NCI-H526 treated with DMSO at 0.1 percent for 48 hours (cell line): ENCODE data around the gene CALD1.

Experiments
- DNase-seq: peaks from one replicate; lab custom pipeline; 2025; lab: John Stamatoyannopoulos, UW

The CALD1 gene, protein sequence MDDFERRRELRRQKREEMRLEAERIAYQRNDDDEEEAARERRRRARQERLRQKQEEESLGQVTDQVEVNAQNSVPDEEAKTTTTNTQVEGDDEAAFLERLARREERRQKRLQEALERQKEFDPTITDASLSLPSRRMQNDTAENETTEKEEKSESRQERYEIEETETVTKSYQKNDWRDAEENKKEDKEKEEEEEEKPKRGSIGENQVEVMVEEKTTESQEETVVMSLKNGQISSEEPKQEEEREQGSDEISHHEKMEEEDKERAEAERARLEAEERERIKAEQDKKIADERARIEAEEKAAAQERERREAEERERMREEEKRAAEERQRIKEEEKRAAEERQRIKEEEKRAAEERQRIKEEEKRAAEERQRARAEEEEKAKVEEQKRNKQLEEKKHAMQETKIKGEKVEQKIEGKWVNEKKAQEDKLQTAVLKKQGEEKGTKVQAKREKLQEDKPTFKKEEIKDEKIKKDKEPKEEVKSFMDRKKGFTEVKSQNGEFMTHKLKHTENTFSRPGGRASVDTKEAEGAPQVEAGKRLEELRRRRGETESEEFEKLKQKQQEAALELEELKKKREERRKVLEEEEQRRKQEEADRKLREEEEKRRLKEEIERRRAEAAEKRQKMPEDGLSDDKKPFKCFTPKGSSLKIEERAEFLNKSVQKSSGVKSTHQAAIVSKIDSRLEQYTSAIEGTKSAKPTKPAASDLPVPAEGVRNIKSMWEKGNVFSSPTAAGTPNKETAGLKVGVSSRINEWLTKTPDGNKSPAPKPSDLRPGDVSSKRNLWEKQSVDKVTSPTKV

DNA sequence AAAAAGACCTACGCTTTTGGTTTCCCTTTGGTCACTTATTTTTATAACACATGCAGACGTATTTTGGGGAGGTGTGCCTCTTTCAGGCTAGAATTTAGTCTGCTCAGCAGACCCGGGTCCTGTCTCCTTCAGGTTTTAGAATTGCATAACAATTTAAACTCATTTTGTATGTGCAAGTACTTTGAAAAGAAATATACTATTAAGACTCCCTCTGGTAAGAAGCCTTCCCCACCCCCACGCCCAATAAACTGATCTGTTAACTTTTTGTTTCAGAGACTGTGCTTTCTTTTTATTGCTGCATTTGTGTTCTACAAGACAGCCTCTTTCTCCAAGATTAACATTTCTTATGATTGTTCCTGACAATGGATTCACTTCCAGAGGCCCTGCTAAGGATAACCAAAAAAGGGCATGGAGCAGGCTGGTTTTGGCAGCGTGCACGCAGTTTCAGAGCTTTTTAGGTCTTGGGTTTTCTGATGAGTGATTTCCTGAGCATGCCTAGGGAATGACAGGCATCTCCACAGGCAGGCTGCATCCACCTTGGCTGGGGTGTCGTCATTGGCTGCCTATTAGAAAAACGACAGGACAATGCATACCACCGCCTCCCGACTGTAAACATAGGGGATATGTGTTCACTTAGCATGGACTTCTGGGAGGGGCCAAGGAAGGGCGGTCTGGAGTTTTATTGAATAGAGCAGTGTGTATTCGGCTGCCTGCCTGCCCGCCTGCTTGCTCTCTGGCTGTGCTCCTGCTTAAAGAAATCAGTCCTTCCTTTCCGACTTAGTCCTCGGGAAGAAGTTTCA lies at the start of gene CALD1:
Gene CALD1, plus strand, starts transcription at position 694 of the 800 bp plus-strand sequence. CDS start 88,100 bp downstream, outside the sequence.
- DNase-seq = peak; percentile 79

DNA sequence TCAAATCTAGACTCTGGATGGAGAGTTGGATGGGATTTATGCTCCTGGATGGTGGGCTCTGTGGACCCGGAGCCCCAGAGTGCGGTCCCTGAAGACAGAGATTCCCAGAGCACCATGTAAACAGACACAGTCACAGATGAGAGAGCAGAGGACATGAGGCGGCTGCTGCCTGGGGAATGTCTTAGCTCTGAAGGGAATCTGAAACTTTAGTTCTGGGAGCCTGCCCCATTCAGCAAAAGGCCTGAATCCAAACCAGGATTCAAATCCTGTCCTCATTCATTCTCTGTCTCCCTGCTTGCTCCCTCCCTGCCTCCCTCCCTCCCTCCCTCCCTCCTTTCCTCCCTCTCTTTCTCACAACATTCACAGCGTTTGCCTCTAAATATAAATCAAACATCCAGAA lies 49.5 kb upstream of the CALD1 start:
- peak; percentile 15 for DNase-seq

DNA sequence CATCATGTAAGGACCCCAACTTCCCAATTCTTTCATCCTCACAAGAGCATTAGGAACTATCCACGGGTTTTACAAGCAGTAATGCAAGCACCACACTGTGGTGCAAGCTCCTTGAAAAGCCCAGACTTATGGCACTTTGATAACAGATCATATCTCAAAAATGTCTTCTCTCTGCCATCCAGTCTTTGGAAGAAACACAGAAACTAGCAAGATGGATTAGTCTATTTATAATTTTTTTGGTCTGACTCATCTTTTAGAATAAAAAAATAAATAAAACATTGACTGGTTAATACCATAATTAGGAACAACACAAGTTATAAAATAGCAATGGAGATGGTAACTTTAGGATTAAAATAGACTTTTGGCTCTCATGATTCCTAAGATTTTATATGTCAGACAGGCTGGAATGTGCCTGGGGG lies 49.0 kb upstream of the CALD1 start:
- DNase-seq = no peak

DNA sequence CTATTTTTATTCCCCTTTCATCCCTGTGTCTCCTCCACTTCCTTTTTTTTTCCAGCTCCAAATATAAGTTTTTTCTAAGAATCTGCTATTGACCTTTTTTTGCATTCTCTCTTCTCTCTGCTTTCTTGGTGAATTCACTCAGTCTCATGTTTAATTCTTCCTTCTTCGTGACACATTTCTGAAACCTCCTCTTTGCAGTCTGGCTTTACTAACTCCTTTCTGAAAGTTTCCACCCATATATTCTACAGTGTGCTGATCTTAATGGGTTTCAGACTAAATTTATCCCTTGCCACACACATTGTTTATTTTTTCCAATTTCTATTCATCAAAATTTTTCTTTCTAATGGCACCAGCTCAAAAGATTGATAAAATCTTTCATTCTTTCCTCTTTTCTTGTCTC lies 47.8 kb upstream of the CALD1 start:
- no peak for DNase-seq

DNA sequence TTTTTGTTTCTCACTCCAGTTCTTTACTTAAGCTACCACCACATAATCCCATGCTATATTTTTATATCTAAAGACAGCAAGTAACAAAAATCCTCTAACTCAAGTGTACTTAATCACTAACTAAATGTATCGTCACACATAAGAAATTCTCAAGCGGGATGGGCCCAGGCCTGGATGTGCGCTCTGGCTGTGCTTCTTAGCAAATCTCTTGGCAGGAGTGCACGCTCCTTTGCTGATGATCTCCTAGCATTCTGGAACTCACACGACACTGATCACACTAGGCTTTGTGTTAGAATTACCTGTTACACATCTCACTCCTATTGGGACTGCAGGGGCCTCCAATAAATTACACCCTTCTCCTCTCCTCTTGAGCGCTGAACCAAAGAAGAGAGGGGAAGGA lies 46.7 kb upstream of the CALD1 start:
- DNase-seq = no peak

DNA sequence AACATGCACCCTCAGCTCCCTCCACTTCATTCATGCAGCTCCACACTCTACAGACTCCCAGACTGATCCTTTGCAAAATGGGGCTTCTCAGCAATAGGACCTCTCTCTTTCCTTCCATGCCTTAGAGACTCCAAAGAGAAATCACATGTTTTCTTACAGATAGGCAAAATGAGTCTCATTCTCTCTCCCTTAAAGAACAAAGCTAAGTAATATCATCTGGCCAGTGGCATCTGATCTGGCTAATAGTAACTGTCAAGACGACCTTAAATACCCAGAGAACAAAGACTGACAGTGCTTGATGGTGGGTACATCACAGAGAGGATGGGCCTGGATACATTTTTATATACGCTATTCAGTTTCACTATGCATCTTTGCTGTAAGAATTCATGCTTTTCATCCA lies 43.1 kb upstream of the CALD1 start:
- DNase-seq = no peak

DNA sequence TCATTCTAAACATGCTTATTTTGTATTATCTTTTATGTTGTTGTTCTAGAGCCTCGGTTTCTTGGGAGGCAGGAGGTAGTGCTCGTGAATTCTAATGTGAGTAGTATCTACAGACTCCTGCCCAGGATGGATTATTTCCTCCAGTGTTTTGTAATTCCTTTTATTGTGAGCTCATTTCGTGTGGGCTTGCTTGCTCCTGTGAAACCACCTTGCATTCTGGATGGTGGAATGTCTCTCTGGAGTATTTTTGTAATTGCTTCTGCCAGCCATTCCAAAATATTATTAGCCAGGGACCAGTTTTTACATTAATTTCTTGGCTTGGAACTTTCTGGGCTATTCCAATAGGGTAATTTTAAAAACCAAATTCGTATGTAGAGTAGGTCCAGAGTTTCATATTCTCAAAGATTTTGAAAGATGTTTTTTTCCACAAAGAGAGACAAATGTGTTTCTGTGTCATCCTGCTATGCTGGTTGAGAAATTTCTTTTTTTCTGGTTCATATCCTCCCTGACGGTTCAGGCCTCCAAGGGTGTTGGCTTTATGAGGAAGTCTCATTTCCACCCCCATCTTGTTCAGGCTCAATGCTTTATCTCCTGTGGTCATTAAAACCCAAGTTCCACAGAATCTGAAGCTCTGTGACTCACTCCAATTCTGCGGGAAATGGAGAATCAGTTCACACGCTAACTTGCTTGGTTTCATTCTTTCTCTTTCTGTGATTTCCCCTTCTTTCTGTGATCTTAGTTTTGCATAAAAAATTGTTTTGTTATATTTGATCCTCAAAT lies 41.7 kb upstream of the CALD1 start:
- no peak for DNase-seq

DNA sequence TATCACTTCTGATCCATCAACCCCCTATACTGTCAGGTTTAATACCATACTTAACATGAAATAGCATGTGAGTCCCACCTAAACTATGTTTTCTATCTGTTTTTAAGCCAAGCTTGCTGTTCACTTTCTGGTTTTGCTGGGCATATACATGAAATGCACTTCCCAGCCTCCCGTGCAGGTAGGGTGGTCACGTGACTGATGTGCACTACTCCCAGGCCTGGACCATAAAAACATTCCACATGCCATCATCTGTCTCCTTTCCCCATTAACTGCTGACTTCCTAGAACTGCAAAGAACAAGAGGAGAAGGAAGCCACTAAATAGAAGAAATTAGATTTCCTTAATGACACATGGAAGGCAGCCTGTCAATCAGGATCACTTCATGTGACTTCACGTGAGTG lies 40.1 kb upstream of the CALD1 start:
- no peak for DNase-seq

DNA sequence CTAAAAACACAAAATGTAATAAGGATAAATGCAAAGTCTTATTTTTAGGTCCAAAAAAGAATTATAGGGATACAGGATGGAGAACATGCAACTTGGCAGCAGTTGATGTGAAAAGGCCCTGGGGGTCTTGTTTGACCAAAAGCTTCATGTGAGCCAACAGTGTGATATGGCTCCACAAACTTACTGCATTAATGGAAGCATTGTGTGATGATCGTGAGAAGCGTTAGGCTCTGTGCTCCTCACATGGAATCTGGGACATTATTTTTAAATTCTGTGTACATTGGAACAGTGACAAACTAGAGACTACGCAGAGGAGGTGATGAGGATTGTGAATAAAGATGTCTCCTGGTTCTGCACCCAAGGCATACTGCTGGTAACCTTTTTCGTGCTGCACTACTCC lies 39.1 kb upstream of the CALD1 start:
- DNase-seq = no peak

DNA sequence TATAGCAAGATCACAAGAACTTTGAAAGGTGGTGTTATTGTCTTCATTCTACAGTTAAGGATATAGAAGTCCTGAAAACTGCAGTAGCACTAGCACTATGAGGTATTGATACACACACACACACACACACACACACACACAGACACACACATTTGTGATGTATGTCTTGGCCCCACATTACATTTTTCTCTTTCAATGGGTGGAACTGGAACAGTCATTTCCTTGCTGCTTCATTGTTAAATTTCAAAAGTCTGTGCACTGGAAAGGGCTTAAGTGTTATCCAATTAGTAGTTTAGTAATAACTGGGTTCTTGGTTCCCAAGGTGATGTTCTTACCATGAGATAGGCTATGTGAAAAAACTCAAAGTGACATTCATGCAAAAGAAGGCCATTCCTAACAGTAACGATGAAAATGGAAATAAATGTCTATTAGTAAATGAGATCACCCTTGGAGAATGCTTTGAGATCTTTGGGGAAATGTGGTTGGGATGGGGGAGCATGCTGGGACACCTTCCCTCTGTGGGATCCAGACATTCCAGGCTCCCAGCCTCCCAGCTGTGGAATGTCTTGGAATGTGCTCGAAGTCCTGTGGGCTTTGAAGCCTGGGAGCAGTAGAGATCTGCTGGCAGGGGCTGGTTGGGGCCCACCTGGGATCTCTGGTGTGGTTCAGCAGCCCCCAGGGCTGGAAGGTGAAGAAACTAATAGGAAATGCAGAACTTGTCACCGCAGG lies 37.4 kb upstream of the CALD1 start:
- no peak for DNase-seq

DNA sequence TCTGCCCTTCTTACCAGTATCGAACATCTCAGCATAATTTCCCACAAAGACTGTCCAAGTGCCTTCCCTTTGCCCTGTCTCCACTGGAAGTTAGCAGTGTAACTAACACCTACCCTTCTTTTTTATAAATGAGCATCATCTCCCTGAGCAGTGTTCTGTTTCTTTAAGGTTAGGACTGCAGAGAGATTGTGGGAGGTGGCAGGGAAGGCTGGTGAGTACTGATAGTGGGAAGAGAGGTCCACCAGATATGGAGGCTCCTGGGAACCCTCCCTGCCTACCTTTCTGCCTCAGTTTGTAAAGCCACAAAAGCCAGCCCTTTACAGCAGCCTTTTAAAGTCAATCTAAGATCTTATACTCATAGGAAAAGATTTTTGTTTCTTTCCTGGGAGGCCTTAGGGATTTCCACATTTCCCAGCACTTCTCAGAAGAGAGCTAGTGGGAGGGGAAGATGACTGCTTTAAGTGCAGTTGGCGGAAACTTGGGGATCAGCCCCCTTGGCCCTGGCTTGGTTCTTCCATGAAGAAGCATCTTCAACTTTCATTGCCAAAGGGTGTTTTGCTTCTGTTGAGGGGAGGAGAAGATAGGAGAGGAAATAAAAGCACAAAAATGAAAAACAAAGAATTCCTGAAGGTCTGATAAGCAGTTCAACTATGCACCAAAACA lies 36.6 kb upstream of the CALD1 start:
- DNase-seq = no peak

DNA sequence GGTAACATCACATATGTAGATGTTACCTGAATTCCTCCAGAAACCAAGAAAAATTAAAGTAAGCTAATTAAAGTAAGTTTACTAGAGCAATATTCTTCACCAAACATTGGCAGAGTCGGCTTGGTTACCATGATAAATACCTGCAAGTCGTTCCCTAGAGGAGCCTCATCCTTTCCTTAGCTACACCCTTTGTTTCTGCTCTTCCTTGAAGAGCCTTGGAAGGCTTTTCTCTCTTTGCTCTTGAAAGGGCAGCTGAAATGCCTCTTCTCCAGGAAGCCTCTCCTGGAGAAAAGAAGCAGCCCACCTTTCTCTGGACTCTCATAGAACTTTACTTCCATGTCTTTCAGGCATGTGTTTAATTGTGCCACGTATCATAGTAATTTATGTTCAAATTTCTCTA lies 34.9 kb upstream of the CALD1 start:
- DNase-seq = no peak

DNA sequence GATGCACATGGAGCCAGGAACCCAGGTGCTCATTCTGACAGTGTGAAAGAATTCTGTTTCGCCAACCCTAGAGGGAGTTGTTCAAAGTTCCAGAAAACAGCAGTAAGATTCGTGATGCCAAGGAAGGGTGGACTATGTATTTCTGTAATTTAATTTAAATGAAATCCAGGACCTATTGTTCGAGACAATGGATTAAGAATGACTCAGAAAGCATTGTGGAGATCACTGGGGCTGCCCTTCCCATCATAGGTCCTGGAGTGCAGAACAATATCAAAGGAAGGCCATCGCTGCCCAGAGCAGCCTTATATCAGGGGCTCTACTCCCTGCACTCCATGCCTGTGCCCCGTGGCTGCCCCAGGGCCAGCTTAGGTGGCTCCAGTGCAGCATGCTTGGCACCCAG lies 32.1 kb upstream of the CALD1 start:
- no peak for DNase-seq

DNA sequence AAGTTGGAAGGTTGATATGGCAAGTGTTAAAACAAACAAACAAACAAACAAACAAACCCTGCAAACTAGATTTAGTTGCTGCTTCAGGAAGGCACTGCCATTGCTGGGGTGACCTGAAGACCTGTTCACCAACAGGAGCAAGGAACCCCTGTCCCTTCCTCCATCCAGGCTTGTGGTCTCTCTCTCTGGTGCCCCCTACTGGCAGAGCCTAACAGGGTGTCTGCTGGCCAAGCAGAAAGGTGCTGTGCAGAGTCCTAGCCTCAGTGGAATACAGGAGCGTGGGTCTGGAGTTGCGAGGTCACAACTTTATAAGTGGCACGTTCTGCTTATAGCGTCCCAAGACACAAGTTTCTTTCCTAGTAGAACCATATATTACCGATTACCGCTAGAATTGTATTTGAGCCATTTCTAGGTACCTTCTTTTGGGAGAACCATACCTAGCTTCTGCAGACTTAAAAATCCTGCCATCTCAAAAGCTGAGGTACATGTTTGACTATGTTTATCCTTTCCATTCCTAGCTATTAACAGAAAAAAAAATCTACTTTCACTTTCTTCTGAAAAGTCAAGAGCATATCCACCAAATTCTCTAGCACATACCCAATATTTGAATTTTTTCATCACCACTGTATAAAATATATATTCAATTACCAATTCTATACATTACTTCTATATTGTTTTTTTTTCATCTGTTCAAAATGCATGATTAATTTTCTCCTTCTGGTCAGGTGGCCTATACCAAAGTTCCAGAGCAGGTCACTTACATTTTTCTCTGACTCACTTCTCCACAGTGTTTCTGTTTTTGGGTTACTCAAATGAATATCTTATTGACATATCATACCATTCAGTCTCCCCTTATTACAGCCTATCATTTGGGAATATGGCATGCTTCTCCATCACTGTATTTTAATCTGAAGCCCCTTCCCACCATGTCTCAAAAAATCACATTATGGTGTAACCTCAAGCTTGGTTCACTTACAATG lies 29.1 kb upstream of the CALD1 start:
- no peak for DNase-seq

DNA sequence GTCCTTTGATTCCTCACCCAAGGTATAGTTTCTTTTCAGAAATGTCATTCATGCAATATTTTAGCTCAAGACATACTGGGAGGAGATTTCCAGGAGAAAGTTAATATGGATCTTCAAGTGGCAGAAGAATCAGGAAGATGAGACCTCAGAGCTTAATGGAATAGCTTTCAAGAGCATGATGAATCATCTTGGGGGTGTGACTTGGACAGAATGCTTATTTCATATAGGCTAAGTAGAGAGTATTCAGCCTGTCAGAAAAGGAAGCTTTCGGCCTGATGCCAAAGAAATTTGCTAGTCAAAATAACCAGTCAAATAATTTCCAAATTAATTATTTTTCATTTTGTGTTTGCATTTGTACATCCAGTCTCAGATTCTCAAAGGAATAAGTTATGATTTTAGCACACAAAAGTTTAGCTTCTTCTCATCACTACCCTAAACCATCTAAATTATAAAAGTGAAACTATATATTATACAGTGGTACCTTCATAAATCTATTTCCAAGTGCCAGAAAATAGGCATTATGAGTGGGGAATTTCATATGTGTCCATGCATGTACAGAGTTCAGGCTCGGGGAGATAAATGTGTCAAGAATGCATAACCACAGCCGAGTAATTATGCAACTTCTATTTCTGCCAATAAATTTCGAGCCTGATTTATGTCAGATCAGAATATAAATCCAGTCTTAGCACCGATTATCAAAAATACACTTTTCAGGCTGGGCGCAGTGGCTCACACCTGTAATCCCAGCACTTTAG lies 27.3 kb upstream of the CALD1 start:
- DNase-seq = peak; percentile 78

DNA sequence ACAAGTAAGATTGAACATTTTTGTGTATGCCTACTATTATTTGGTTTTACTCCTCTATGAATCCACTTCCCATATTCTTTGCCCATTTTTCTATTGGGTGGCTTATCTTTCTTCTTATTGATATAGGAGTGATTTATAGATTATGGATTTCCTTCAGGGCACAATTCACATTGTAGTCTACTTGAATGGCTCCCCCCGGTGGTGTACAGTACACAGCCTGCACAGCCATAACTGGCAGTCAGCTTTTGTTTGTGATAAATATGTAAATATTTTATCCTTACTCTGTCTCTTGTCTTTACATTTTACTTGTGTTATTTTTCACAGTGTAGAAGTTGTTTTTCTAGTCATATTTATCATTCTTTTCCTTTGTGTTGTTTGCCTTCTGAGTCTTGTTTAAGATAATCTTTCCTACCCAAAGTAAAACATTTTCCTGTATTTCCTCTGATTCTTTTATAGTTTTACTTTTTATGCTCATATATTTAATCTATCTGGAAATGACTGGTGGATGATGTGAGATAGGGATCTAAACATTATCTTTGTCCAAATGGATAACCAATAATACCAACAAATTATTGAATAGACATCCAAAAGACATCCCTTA lies 23.9 kb upstream of the CALD1 start:
- DNase-seq = no peak

DNA sequence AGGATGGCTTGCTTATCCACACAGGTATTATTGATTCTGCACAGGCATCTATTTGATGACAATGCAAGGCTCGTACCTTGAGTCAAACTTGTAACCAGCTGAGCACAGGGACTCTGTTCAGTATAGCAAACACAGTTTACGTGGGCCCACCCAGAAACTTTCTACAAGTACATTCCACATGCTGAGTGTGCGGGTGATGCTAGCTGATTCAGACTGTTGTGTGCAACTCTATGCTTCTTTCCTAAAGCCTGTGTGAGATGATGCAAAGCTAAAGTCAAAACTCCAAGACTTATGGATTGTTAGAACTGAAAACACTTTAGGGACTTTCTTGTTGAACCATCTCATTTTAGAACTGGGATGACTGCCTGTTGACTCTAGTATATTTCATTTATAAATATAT lies 21.5 kb upstream of the CALD1 start:
- no peak for DNase-seq

DNA sequence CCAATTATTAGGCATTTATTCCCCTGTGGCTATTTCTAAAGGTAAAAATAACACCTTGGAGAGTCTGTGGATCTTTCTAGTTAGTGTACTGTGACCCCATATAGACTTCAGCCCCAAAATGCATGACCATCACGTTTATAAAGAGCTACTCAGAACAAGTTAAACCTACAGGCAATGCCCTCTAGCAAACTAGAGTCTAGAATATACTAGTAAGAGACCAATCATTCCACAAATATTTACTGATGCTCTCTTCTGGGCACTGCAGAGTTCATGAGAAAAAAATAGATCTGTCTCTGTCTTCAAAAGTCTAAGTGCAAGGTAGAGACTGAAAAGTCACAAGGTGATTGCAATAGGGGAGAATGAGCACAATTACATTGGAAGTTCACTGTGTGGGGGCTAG lies 20.5 kb upstream of the CALD1 start:
- DNase-seq = no peak
